Mesendoderm (in vitro differentiated cells): ENCODE measurements around the gene FSIP1.

Experiments used
- DNase-seq: peaks from one replicate; pipeline ENCODE4 v3.0.0; 2013
- H2AK5ac ChIP-seq: 2 replicates; pipeline ENCODE4 v1.6.1; 2013; ENCODE audit warnings: low read length, inconsistent platforms
- H2BK120ac ChIP-seq: 2 replicates; pipeline ENCODE4 v1.6.1; 2013; ENCODE audit warnings: low read depth, mild to moderate bottlenecking, low read length, moderate library complexity, mixed read lengths
- H2BK15ac ChIP-seq: replicated peaks from 2 replicates; pipeline ENCODE4 v1.6.1; 2013; ENCODE audit warnings: low read depth, mild to moderate bottlenecking, moderate library complexity
- H2BK5ac ChIP-seq: 2 replicates; pipeline ENCODE4 v1.6.1; 2013; ENCODE audit warnings: low read length, inconsistent platforms
- H3K18ac ChIP-seq: 2 replicates; pipeline ENCODE4 v1.6.1; 2013; ENCODE audit warnings: mild to moderate bottlenecking, low read length, mixed read lengths
- H3K23ac ChIP-seq: one replicate; pipeline ENCODE4 v1.6.1; 2013; ENCODE audit warnings: low read length
- H3K27ac ChIP-seq: 2 replicates; pipeline ENCODE4 v1.5.1; 2013; ENCODE audit warnings: low read depth, mild to moderate bottlenecking, inconsistent platforms, low read length, moderate library complexity
- H3K27me3 ChIP-seq: 2 replicates; pipeline ENCODE4 v1.6.1; 2013; ENCODE audit warnings: low read length, control low read depth, mild to moderate bottlenecking, inconsistent platforms; ENCODE audit not compliant: insufficient read depth, poor library complexity
- H3K36me3 ChIP-seq: 2 replicates; pipeline ENCODE4 v1.6.1; 2013; ENCODE audit warnings: low read length, inconsistent platforms; ENCODE audit not compliant: control insufficient read depth, insufficient read depth
- H3K4ac ChIP-seq: one replicate; pipeline ENCODE4 v1.6.1; 2013; ENCODE audit warnings: low read depth, mild to moderate bottlenecking, low read length, moderate library complexity
- H3K4me1 ChIP-seq: 2 replicates; pipeline ENCODE4 v1.6.1; 2013; ENCODE audit warnings: low read depth, low read length, inconsistent platforms; ENCODE audit not compliant: control insufficient read depth
- H3K4me2 ChIP-seq: 2 replicates; pipeline ENCODE4 v1.6.1; 2013; ENCODE audit warnings: low read length
- H3K4me3 ChIP-seq: 2 replicates; pipeline ENCODE4 v1.5.1; 2013; ENCODE audit warnings: mild to moderate bottlenecking, low read length
- H3K56ac ChIP-seq: one replicate; pipeline ENCODE4 v1.6.1; 2013; ENCODE audit warnings: low read length
- H3K79me1 ChIP-seq: 2 replicates; pipeline ENCODE4 v1.6.1; 2013; ENCODE audit warnings: low read length, inconsistent platforms
- H3K79me2 ChIP-seq: 2 replicates; pipeline ENCODE4 v1.6.1; 2013; ENCODE audit warnings: mild to moderate bottlenecking, low read length; ENCODE audit not compliant: control insufficient read depth, insufficient read depth
- H3K9ac ChIP-seq: 2 replicates; pipeline ENCODE4 v1.6.1; 2013; ENCODE audit warnings: low read length, inconsistent platforms
- H4K5ac ChIP-seq: one replicate; pipeline ENCODE4 v1.6.1; 2013; ENCODE audit warnings: low read length
- H4K8ac ChIP-seq: one replicate; pipeline ENCODE4 v1.6.1; 2013; ENCODE audit warnings: low read depth, mild to moderate bottlenecking, control low read depth, low read length, moderate library complexity
- WGBS: extraction: QIAGEN DNeasy Blood & Tissue Kit; methylation state at CpG from one replicate; pipeline ENCODE4 v1.1.7; 2013; ENCODE audit warnings: low lambda C conversion rate, missing lambda C conversion rate; ENCODE audit not compliant: insufficient coverage; ENCODE audit errors: extremely low coverage; 5-methylcytosine and 5-hydroxymethylcytosine counted together

FSIP1 gene

DNA sequence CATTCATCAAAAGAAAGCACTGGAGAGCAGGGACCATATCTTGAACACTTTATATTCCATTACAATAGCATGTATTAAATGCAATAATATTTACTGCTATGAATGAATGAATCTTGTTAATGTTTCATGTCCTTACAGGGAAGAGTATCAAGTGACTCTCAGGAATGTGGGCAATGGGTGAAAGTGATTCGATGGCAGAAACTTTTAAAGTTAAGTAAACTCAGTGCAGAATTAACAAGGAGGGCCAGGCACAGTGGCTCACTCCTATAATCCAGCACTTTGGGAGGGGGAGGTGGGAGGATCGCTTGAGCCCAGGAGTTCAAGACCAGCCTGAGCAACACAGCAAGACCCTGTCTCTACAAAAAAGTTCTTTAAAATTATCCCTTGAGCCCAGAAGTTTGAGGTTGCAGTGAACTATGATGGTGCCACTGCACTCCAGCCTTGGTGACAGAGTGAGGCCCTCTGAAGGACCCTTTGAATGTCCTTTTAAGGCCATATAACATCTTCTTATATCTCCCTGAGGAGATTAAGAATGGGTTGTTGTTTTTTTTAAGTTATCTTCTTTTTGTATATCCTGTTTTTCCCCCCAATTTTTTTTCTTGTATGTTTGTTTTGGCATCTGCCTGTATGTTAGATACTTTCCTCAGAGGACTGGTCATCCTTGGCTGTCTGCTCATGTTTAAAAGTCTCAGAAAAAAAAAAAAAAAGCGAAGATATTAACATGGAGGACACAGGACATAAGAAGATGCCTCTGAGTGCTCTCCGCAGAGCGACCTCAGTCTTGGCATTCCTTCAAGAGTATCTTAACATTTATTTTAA is 9.6 kb upstream of the FSIP1 start:
- Histone ChIP-seq H3K56ac (no peak overlapping the region), H3K4me2 (no peak overlapping the region), H3K79me2 (no peaks in the 10 kb centered on the region), H3K27me3 (no peaks in the 10 kb centered on the region), H2BK120ac (no peak overlapping the region), H3K4me1 (peaks cover 4% of the 10 kb centered on the region), H2AK5ac (no peak overlapping the region), H4K5ac (no peak overlapping the region), H4K8ac (no peak overlapping the region), H3K4me3 (no peak overlapping the region), H3K23ac (no peak overlapping the region), H2BK5ac (no peak overlapping the region), H2BK15ac (no peak overlapping the region), H3K9ac (no peak overlapping the region), H3K4ac (no peak overlapping the region), H3K79me1 (no peaks in the 10 kb centered on the region), H3K36me3 (no peaks in the 10 kb centered on the region), H3K18ac (no peak overlapping the region), H3K27ac (no peak overlapping the region)
- DNase-seq: no peak
- no CpG with 5 or more reads among the region's 5 CpGs for WGBS

DNA sequence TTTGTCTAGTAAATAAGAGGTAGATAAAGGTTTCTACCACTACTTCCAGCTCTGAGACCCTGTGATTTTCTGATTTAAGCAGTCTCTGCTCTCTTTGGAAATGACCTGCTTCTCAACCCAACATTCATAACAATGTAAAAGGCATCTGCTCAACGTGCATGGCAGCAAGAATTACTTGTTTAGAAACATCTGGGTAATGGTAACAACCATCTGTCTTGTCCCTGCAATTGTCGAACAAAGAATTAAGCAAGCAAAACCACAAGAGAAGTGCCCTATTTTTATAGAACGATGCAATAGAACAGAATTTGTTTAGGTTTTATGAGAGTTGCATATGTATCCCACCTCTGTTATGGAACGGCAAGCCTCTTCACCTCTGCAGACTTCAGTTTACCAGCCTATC is 7.1 kb upstream of the FSIP1 start:
- no peak overlapping the region for H4K5ac ChIP-seq
- no peak overlapping the region for H2BK15ac ChIP-seq
- peaks cover 7% of the 10 kb centered on the region for H3K4me1 ChIP-seq
- no peak for DNase-seq
- H3K79me1 ChIP-seq: peaks cover 1% of the 10 kb centered on the region
- H3K4me3 ChIP-seq: no peak overlapping the region
- no peak overlapping the region for H3K4me2 ChIP-seq
- no CpG with 5 or more reads among the region's 4 CpGs for WGBS
- H4K8ac ChIP-seq: no peak overlapping the region
- no peaks in the 10 kb centered on the region for H3K27me3 ChIP-seq
- H3K27ac ChIP-seq: no peak overlapping the region
- no peak overlapping the region for H2BK120ac ChIP-seq
- no peak overlapping the region for H3K4ac ChIP-seq
- no peaks in the 10 kb centered on the region for H3K79me2 ChIP-seq
- H3K18ac ChIP-seq: no peak overlapping the region
- H3K23ac ChIP-seq: no peak overlapping the region
- no peak overlapping the region for H2AK5ac ChIP-seq
- H3K36me3 ChIP-seq: no peaks in the 10 kb centered on the region
- H3K56ac ChIP-seq: no peak overlapping the region
- no peak overlapping the region for H2BK5ac ChIP-seq
- no peak overlapping the region for H3K9ac ChIP-seq

DNA sequence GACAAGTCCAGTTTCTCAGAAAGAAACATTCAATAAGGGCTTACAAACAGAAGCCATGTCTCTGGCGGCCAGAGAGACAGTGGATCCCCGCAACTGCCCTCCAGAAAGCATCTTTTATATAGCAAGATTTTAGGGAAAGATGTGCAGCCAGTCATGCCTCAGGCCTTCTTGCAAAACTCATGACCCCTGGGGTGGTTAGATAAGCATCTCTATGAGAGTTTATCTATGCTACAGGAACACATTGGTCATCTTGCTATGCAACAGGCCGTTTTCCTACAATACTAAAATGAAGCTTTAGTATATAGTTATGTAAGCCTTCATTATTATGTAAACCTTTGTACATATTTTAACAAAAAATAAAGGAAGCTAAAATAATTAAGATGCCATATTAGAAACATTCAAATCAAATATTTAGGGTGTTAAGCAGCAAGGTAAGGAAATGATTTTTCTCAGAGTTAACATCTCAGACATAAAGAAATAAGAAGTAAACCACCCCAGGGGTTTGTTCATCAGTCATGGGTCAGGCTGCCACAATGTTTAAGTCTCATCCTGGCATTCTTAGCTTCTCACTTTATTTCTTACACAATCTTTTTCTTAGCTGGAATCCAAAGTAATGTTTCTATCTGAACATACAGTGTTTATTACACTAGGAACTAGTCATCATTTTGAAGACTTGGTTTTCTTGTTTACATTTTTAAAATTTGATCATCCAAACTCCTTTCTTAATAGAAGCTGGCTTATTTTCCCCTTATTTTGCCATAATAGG is 6.3 kb upstream of the FSIP1 start:
- no peak overlapping the region for H4K8ac ChIP-seq
- H3K4ac ChIP-seq: no peak overlapping the region
- peak; percentile 46 for DNase-seq
- H3K23ac ChIP-seq: no peak overlapping the region
- H2AK5ac ChIP-seq: no peak overlapping the region
- no peaks in the 10 kb centered on the region for H3K36me3 ChIP-seq
- peaks cover 7% of the 10 kb centered on the region for H3K4me1 ChIP-seq
- H2BK120ac ChIP-seq: no peak overlapping the region
- H3K4me3 ChIP-seq: no peak overlapping the region
- no peak overlapping the region for H3K56ac ChIP-seq
- no peak overlapping the region for H3K4me2 ChIP-seq
- no peaks in the 10 kb centered on the region for H3K27me3 ChIP-seq
- no peak overlapping the region for H2BK15ac ChIP-seq
- H3K9ac ChIP-seq: no peak overlapping the region
- no peak overlapping the region for H3K27ac ChIP-seq
- H3K79me1 ChIP-seq: peaks cover 1% of the 10 kb centered on the region
- no peak overlapping the region for H2BK5ac ChIP-seq
- no peak overlapping the region for H4K5ac ChIP-seq
- no peak overlapping the region for H3K18ac ChIP-seq
- no peaks in the 10 kb centered on the region for H3K79me2 ChIP-seq
- WGBS: no CpG with 5 or more reads among the region's 3 CpGs

DNA sequence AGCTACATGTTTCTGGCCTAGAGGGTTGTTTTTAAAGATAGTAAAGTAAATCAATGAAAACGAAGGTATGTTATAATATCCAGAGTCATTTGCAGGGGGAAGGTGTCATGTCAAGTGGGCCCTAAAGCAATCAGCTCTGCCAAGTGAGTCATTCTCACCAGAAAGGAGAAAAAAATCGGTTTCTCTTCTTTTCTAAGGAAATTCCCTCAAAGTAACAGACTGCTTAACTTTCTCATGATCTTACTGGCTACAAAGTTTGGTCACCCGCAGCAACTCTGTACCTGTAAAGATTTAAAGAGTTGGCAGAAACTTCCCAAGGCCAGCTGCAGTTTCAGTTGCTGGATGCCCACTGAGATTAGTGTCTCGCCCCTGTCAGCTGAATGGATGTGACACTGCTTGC is 5.5 kb upstream of the FSIP1 start:
- no peaks in the 10 kb centered on the region for H3K27me3 ChIP-seq
- peaks cover 5% of the 10 kb centered on the region for H3K79me1 ChIP-seq
- H2AK5ac ChIP-seq: no peak overlapping the region
- no peaks in the 10 kb centered on the region for H3K36me3 ChIP-seq
- H3K4me3 ChIP-seq: no peak overlapping the region
- H3K56ac ChIP-seq: peak overlapping the region; percentile 30
- no peak overlapping the region for H3K4ac ChIP-seq
- no peak overlapping the region for H3K18ac ChIP-seq
- H3K4me2 ChIP-seq: no peak overlapping the region
- H3K27ac ChIP-seq: no peak overlapping the region
- H2BK15ac ChIP-seq: no peak overlapping the region
- H4K8ac ChIP-seq: no peak overlapping the region
- peaks cover 1% of the 10 kb centered on the region for H3K79me2 ChIP-seq
- H3K4me1 ChIP-seq: peaks cover 7% of the 10 kb centered on the region
- DNase-seq: peak; percentile 24
- no CpG with 5 or more reads among the region's 4 CpGs for WGBS
- H4K5ac ChIP-seq: no peak overlapping the region
- H3K23ac ChIP-seq: no peak overlapping the region
- H2BK120ac ChIP-seq: no peak overlapping the region
- no peak overlapping the region for H2BK5ac ChIP-seq
- H3K9ac ChIP-seq: no peak overlapping the region

DNA sequence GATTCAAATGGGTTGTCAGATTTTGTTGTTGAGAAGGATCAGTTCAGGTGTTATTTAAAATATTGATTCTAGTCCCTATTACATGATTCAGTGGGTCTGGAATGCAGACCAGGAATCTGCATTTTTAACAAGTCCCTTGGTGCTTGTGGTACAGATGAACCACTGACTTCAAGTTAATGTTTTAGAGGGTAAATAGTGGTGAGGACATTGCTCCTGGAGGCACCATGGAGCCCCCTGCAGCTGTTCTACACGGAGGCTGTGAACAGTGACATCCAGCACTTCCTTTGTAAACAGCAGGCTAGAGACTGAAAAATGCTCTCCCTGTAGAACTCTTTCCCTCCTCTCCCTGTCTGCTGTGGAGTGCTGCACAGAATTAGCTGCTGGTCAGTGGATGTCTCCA is 4.8 kb upstream of the FSIP1 start:
- Histone ChIP-seq H3K79me1 (peaks cover 6% of the 10 kb centered on the region), H3K4me2 (no peak overlapping the region), H3K27me3 (no peaks in the 10 kb centered on the region), H4K5ac (no peak overlapping the region), H3K18ac (no peak overlapping the region), H2AK5ac (no peak overlapping the region), H2BK5ac (no peak overlapping the region), H2BK15ac (no peak overlapping the region), H3K9ac (peak overlapping the region; percentile 2), H4K8ac (no peak overlapping the region), H3K23ac (no peak overlapping the region), H3K4me1 (peaks cover 7% of the 10 kb centered on the region), H3K36me3 (no peaks in the 10 kb centered on the region), H2BK120ac (no peak overlapping the region), H3K4me3 (no peak overlapping the region), H3K27ac (no peak overlapping the region), H3K4ac (no peak overlapping the region), H3K56ac (peak overlapping the region; percentile 12), H3K79me2 (peaks cover 1% of the 10 kb centered on the region)
- no CpG with 5 or more reads among the region's 1 CpG for WGBS
- DNase-seq: peak; percentile 73
